ENCODE measurements around the gene GALNS.

GALNS gene

GRCh38 chr16:88784074-88784855 is 72.5 kb downstream of the GALNS start:
- Histone ChIP-seq H4K20me1 (ENCODE audit: insufficient read depth, low read length, poor library complexity, severe bottlenecking) (peaks cover 31% of the 10 kb centered on the region), H3K27me3 (ENCODE audit: insufficient read depth, low read length, poor library complexity, severe bottlenecking) (no peaks in the 10 kb centered on the region), H3K9me2 (replicated peaks; ENCODE audit: low read depth, low read length) (no peaks in the 10 kb centered on the region), H3K4me3 (ENCODE audit: low read length, poor library complexity, severe bottlenecking) (peak overlapping the region; percentile 79), H3K9me3 (ENCODE audit: insufficient read depth, low read depth, low read length) (no peaks in the 10 kb centered on the region), H3K4me1 (ENCODE audit: insufficient read depth, low read length, poor library complexity, severe bottlenecking) (peaks cover 27% of the 10 kb centered on the region), H3K79me2 (ENCODE audit: insufficient read depth, low read length) (peaks cover 65% of the 10 kb centered on the region), H2AFZ (ENCODE audit: low read length) (no peak overlapping the region), H3K9ac (ENCODE audit: low read depth, low read length, poor library complexity, severe bottlenecking) (peak overlapping the region; percentile 91), H3K36me3 (ENCODE audit: insufficient read depth, low read length) (no peaks in the 10 kb centered on the region), H3K4me2 (ENCODE audit: low read depth, low read length, poor library complexity, severe bottlenecking) (peak overlapping the region; percentile 79), H3F3A (ENCODE audit: low read depth) (no peaks in the 10 kb centered on the region)
- TF ChIP-seq EZH2phosphoT487 (IDR thresholded peaks at IDR 0.05; ENCODE audit: borderline replicate concordance) (no peak), CTCF (conservative IDR thresholded peaks at IDR 0.05; ENCODE audit: low read length) (peak; percentile 38)

- Histone ChIP-seq H3K4me3 (ENCODE audit: low read length, poor library complexity, severe bottlenecking) (peak overlapping the region; percentile 79), H3K4me2 (ENCODE audit: low read depth, low read length, poor library complexity, severe bottlenecking) (peak overlapping the region; percentile 79), H3K27me3 (ENCODE audit: insufficient read depth, low read length, poor library complexity, severe bottlenecking) (no peaks in the 10 kb centered on the region), H3K36me3 (ENCODE audit: insufficient read depth, low read length) (no peaks in the 10 kb centered on the region), H3K9me3 (ENCODE audit: insufficient read depth, low read depth, low read length) (no peaks in the 10 kb centered on the region), H4K20me1 (ENCODE audit: insufficient read depth, low read length, poor library complexity, severe bottlenecking) (peaks cover 31% of the 10 kb centered on the region), H3F3A (ENCODE audit: low read depth) (no peaks in the 10 kb centered on the region), H3K9ac (ENCODE audit: low read depth, low read length, poor library complexity, severe bottlenecking) (peak overlapping the region; percentile 91), H3K79me2 (ENCODE audit: insufficient read depth, low read length) (peaks cover 72% of the 10 kb centered on the region), H3K9me2 (replicated peaks; ENCODE audit: low read depth, low read length) (no peaks in the 10 kb centered on the region), H2AFZ (ENCODE audit: low read length) (no peak overlapping the region), H3K4me1 (ENCODE audit: insufficient read depth, low read length, poor library complexity, severe bottlenecking) (peaks cover 27% of the 10 kb centered on the region)
- no peak for TF ChIP-seq CTCF (conservative IDR thresholded peaks at IDR 0.05; ENCODE audit: low read length)
- no peak for TF ChIP-seq EZH2phosphoT487 (IDR thresholded peaks at IDR 0.05; ENCODE audit: borderline replicate concordance)
Observed at GRCh38 chr16:88783391-88784073, 73.2 kb downstream of the GALNS start.

- no peaks in the 10 kb centered on the region for H3K27me3 ChIP-seq (ENCODE audit: insufficient read depth, low read length, poor library complexity, severe bottlenecking)
- peaks cover 27% of the 10 kb centered on the region for H3K4me1 ChIP-seq (ENCODE audit: insufficient read depth, low read length, poor library complexity, severe bottlenecking)
- H3K4me3 ChIP-seq (ENCODE audit: low read length, poor library complexity, severe bottlenecking) = peak overlapping the region; percentile 79
- no peak for TF ChIP-seq CTCF (conservative IDR thresholded peaks at IDR 0.05; ENCODE audit: low read length)
- TF ChIP-seq EZH2phosphoT487 (IDR thresholded peaks at IDR 0.05; ENCODE audit: borderline replicate concordance) = no peak
- no peaks in the 10 kb centered on the region for H3K36me3 ChIP-seq (ENCODE audit: insufficient read depth, low read length)
- H3K9me2 ChIP-seq (replicated peaks; ENCODE audit: low read depth, low read length) = no peaks in the 10 kb centered on the region
- no peaks in the 10 kb centered on the region for H3F3A ChIP-seq (ENCODE audit: low read depth)
- H3K79me2 ChIP-seq (ENCODE audit: insufficient read depth, low read length) = peaks cover 80% of the 10 kb centered on the region
- H4K20me1 ChIP-seq (ENCODE audit: insufficient read depth, low read length, poor library complexity, severe bottlenecking) = peaks cover 31% of the 10 kb centered on the region
- no peaks in the 10 kb centered on the region for H3K9me3 ChIP-seq (ENCODE audit: insufficient read depth, low read depth, low read length)
- no peak overlapping the region for H2AFZ ChIP-seq (ENCODE audit: low read length)
- peak overlapping the region; percentile 79 for H3K4me2 ChIP-seq (ENCODE audit: low read depth, low read length, poor library complexity, severe bottlenecking)
- peak overlapping the region; percentile 91 for H3K9ac ChIP-seq (ENCODE audit: low read depth, low read length, poor library complexity, severe bottlenecking)
Observed at GRCh38 chr16:88782454-88783390, 74.0 kb downstream of the GALNS start.

Measured in Loucy (cell line).